MM.1S (cell line): ENCODE measurements around the gene PDE4B.

ENCODE experiments used
- EZH2 ChIP-seq: fragments of 300-600 bp; sonication (generic); optimal IDR thresholded peaks from 2 replicates; pipeline ENCODE3; 2017; ENCODE audit warnings: low read depth, mild to moderate bottlenecking, antibody characterized with exemption, low read length, mixed read lengths
- EZH2phosphoT487 ChIP-seq: fragments of 300-600 bp; sonication (generic); IDR thresholded peaks from 2 replicates; pipeline ENCODE4 v1.6.1; 2018; ENCODE audit warnings: antibody characterized with exemption, low read length
- TF ChIP-seq, protein P1 (sequence below): fragments of 300-600 bp; sonication (generic); IDR thresholded peaks from 2 replicates; pipeline ENCODE4 v1.5.1; 2016; ENCODE audit warnings: antibody characterized with exemption, low read length, mixed read lengths

DNA sequence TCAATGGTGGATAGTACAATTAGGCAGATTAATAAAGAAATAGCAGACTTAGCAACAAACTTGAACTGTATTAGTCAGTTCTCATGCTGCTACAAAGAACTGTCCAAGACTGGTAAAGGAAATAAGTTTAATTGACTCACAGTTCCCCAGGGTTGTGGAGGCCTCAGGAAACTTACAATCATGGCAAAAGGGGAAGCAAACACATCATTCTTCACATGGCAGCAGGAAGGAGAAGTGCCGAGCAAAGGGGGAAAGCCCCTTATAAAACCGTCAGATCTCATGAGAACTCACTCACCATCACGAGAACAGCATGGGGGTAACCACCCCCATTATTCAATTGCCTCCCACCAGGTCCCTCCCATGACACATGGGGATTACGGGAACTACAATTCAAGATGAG lies 27.1 kb upstream of the PDE4B start:
- TF ChIP-seq, protein P1, sequence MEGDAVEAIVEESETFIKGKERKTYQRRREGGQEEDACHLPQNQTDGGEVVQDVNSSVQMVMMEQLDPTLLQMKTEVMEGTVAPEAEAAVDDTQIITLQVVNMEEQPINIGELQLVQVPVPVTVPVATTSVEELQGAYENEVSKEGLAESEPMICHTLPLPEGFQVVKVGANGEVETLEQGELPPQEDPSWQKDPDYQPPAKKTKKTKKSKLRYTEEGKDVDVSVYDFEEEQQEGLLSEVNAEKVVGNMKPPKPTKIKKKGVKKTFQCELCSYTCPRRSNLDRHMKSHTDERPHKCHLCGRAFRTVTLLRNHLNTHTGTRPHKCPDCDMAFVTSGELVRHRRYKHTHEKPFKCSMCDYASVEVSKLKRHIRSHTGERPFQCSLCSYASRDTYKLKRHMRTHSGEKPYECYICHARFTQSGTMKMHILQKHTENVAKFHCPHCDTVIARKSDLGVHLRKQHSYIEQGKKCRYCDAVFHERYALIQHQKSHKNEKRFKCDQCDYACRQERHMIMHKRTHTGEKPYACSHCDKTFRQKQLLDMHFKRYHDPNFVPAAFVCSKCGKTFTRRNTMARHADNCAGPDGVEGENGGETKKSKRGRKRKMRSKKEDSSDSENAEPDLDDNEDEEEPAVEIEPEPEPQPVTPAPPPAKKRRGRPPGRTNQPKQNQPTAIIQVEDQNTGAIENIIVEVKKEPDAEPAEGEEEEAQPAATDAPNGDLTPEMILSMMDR, result no peak
- TF ChIP-seq EZH2phosphoT487 (no peak), EZH2 (no peak)
